ENCODE measurements around the gene AGBL1. TPM values are rescaled to one million over a fixed set of nuclear protein-coding genes. Genes with fewer than 3 reads are reported as not detected.

The AGBL1 gene
- total RNA-seq, 1 experiment from 2014 or later: not detected

GRCh38 chr15:86570738-86571137, 491.1 kb downstream of the AGBL1 start:
- Histone ChIP-seq H2AFZ (no peak overlapping the region), H3F3A (ENCODE audit: insufficient read depth, low read depth) (no peaks in the 10 kb centered on the region), H4K20me1 (ENCODE audit: insufficient read depth) (no peaks in the 10 kb centered on the region), H3K4me1 (replicated peaks; ENCODE audit: insufficient read depth) (no peaks in the 10 kb centered on the region), H3K9me3 (ENCODE audit: insufficient read depth, low read depth) (no peaks in the 10 kb centered on the region), H3K36me3 (ENCODE audit: low read depth) (no peaks in the 10 kb centered on the region), H3K79me2 (ENCODE audit: low read depth) (no peaks in the 10 kb centered on the region), H3K4me3 (no peak overlapping the region), H3K9me2 (ENCODE audit: insufficient read depth) (no peaks in the 10 kb centered on the region), H3K27me3 (ENCODE audit: insufficient read depth, low read depth) (peaks cover 5% of the 10 kb centered on the region; the same call in 1 of the 2 replicates), H3K27ac (no peak overlapping the region), H3K4me2 (no peak overlapping the region)
- CTCF ChIA-PET: no interaction called here
- TF ChIP-seq CTCF (conservative IDR thresholded peaks at IDR 0.05) (no peak), EZH2 (IDR thresholded peaks at IDR 0.05; ENCODE audit: low read depth) (no peak)
- intact Hi-C loops (cut with micrococcal nuclease; ENCODE audit: unreplicated experiment): no loop called here
- POLR2A ChIA-PET (ENCODE audit: unreplicated experiment): no interaction called here
- no TSS peak for BruUV-seq (replicated peaks)
- DNase-seq: no peak

- no peak overlapping the region for H2AFZ ChIP-seq
- no peaks in the 10 kb centered on the region for H3K79me2 ChIP-seq (ENCODE audit: low read depth)
- DNase-seq: no peak
- no peak overlapping the region for H3K27ac ChIP-seq
- ChIA-PET POLR2A (ENCODE audit: unreplicated experiment) (no interaction called here), CTCF (no interaction called here)
- no peaks in the 10 kb centered on the region for H3K9me3 ChIP-seq (ENCODE audit: insufficient read depth, low read depth)
- H3K4me2 ChIP-seq: no peak overlapping the region
- no peaks in the 10 kb centered on the region for H3K4me1 ChIP-seq (replicated peaks; ENCODE audit: insufficient read depth)
- no peak overlapping the region for H3K4me3 ChIP-seq
- H3K9me2 ChIP-seq (ENCODE audit: insufficient read depth): no peaks in the 10 kb centered on the region
- no peak for TF ChIP-seq CTCF (conservative IDR thresholded peaks at IDR 0.05)
- no peak for TF ChIP-seq EZH2 (IDR thresholded peaks at IDR 0.05; ENCODE audit: low read depth)
- peaks cover 5% of the 10 kb centered on the region; the same call in 1 of the 2 replicates for H3K27me3 ChIP-seq (ENCODE audit: insufficient read depth, low read depth)
- no peaks in the 10 kb centered on the region for H3K36me3 ChIP-seq (ENCODE audit: low read depth)
- no peaks in the 10 kb centered on the region for H4K20me1 ChIP-seq (ENCODE audit: insufficient read depth)
- H3F3A ChIP-seq (ENCODE audit: insufficient read depth, low read depth): no peaks in the 10 kb centered on the region
- no TSS peak for BruUV-seq (replicated peaks)
- intact Hi-C loops (cut with micrococcal nuclease; ENCODE audit: unreplicated experiment): no loop called here
Measured at GRCh38 chr15:86571873-86572272, 492.2 kb downstream of the AGBL1 start.

- Histone ChIP-seq H3K9me2 (ENCODE audit: insufficient read depth) (no peaks in the 10 kb centered on the region), H3K79me2 (ENCODE audit: low read depth) (no peaks in the 10 kb centered on the region), H3K36me3 (ENCODE audit: low read depth) (no peaks in the 10 kb centered on the region), H3K4me1 (replicated peaks; ENCODE audit: insufficient read depth) (no peaks in the 10 kb centered on the region), H4K20me1 (ENCODE audit: insufficient read depth) (no peaks in the 10 kb centered on the region), H3K27ac (no peak overlapping the region), H3K4me3 (no peak overlapping the region), H3F3A (ENCODE audit: insufficient read depth, low read depth) (no peaks in the 10 kb centered on the region), H3K4me2 (no peak overlapping the region), H3K27me3 (ENCODE audit: insufficient read depth, low read depth) (peaks cover 5% of the 10 kb centered on the region; the same call in 1 of the 2 replicates), H3K9me3 (ENCODE audit: insufficient read depth, low read depth) (no peaks in the 10 kb centered on the region), H2AFZ (no peak overlapping the region)
- ChIA-PET POLR2A (ENCODE audit: unreplicated experiment) (no interaction called here), CTCF (no interaction called here)
- DNase-seq: no peak
- TF ChIP-seq CTCF (conservative IDR thresholded peaks at IDR 0.05): no peak
- no peak for TF ChIP-seq EZH2 (IDR thresholded peaks at IDR 0.05; ENCODE audit: low read depth)
- intact Hi-C loops (cut with micrococcal nuclease; ENCODE audit: unreplicated experiment): no loop called here
- BruUV-seq (replicated peaks): no TSS peak
Measured at GRCh38 chr15:86572368-86572841, 492.7 kb downstream of the AGBL1 start.

All from PC-9 (cell line).